GM13976 (cell line): Measurements from ENCODE around the gene FAXC.

Experiments
- DNase-seq: peaks from one replicate; pipeline ENCODE4 v3.0.0; 2012; ENCODE audit warnings: low spot score
- CTCF ChIP-seq: IDR thresholded peaks from 2 replicates; pipeline ENCODE4 v1.5.1; 2012; ENCODE audit warnings: borderline replicate concordance, mild to moderate bottlenecking; ENCODE audit not compliant: insufficient read depth; ENCODE audit errors: extremely low read depth, missing control alignments, control extremely low read depth
- in situ Hi-C: fragments of 300-500 bp; cut with MboI; formaldehyde crosslinking; loops from one replicate; pipeline ENCODE4 v1.12.0; 2022; ENCODE audit warnings: low sequenced_read_pairs, mixed read lengths, inconsistent platforms; ENCODE audit not compliant: unreplicated experiment

Gene FAXC

GRCh38 chr6:99254616-99255550 is 94.6 kb downstream of the FAXC start:
- no peak for DNase-seq
- in situ Hi-C loops: no loop called here
- no peak for TF ChIP-seq CTCF

DNA sequence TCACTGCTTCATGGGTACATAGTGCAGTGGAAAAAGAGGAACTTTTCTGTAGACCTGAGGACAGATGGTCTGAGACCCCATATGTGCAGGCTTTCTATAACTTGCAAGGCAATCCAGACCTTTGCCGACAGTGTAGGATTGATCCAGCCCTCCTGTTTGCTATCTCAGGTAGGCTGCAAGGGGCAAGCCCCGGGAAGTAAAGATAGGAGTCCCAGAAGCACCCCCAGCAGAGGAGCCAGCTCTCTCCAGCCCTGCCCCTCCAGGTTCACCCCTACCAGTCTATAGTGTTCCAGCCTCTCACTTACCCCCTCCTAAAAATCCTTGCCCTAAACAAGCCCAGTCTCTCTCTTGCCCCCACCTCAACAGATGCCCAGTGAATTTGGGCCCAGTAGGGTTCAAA is 96.2 kb downstream of the FAXC start:
- in situ Hi-C loops: no loop called here
- TF ChIP-seq CTCF: no peak
- DNase-seq: no peak

- in situ Hi-C loops: no loop called here
- no peak for DNase-seq
- no peak for TF ChIP-seq CTCF
Measured at GRCh38 chr6:99252421-99252820, 97.1 kb downstream of the FAXC start.

DNA sequence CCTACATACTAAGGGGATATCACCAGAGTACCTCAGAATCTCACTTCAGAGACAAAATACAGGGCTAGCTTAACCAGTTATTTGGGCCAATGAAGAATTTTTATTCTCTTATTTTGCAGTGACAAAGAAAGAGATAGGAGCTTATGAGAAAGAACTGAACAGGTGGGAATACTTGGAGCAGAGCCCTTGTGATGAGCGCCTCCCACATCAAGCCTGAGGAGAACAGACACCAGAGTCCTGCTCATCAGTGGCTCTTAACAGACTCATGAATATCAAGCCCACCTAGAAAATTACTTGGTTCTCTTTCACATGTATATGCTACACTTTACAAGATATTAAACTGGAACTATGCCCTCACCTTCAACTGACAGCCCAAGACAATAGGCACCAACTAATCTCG is 99.0 kb downstream of the FAXC start:
- in situ Hi-C loops: no loop called here
- TF ChIP-seq CTCF: no peak
- no peak for DNase-seq

DNA sequence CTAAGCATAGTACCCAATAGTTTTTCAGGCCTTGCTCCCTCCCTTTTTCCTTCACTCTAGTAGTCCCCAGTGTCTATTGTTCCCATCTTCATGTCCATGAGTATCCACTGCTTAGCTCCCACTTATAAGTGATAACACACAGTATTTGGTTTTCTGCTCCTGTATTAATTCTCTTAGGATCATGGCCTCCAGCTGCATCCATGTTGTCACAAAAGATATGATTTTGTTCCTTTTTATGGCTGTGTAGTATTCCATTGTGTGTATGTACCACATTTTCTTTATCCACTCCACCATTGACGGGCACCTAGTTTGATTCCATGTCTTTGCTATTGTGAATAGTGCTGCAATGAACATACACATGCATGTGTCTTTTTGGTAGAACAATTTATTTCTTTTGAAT is 102.9 kb downstream of the FAXC start:
- no peak for DNase-seq
- no peak for TF ChIP-seq CTCF
- in situ Hi-C loops: no loop called here

GRCh38 chr6:99241905-99242534 is 107.5 kb downstream of the FAXC start:
- DNase-seq: peak; percentile 13

More at GRCh38 chr6:99241905-99242534, 107.5 kb downstream of the FAXC start:
- in situ Hi-C loops: no loop called here
- TF ChIP-seq CTCF: peak; percentile 50
